PC-9 (cell line): Measurements from ENCODE around the gene RBMXL2. TPM values are rescaled to one million over a fixed set of nuclear protein-coding genes. Genes with fewer than 3 reads are reported as not detected.

Source experiments
- Bru-seq: library from RNA; stranded (reverse); fragments of 400-500 nt; gene quantifications from one replicate; lab custom pipeline; 2021; lab: Mats Ljungman, UMichigan
- BruChase-seq, 2 experiments: library from RNA; stranded (reverse); fragments of 400-500 nt; gene quantifications; one replicate each; lab custom pipeline; 2021; lab: Mats Ljungman, UMichigan
- BruUV-seq: library from RNA; stranded (reverse); fragments of 400-500 nt; replicated peaks from 2 replicates; lab custom pipeline; 2021; lab: Mats Ljungman, UMichigan
- CTCF ChIA-PET: fragments of 300-600 bp; sonication (Branson Sonifier 250); formaldehyde crosslinking; loops from one replicate; lab custom pipeline; 2022; ENCODE audit warnings: antibody characterized with exemption; lab: Charles Lee
- POLR2A ChIA-PET: fragments of 300-600 bp; sonication (Branson Sonifier 250); formaldehyde crosslinking; loops from one replicate; lab custom pipeline; 2022; ENCODE audit warnings: antibody characterized with exemption; ENCODE audit not compliant: unreplicated experiment; lab: Charles Lee
- DNase-seq, 2 experiments: peaks; one replicate each; pipeline versions ENCODE4 v3.0.0 to v3.0.0-alpha.2; 2015 to 2022; ENCODE audit warnings: mixed read lengths in 1 of 2
- H2AFZ ChIP-seq: fragments of 200-600 bp; sonication (generic); 2 replicates; pipeline ENCODE4 v1.8.1; 2017; ENCODE audit warnings: antibody characterized with exemption
- H3F3A ChIP-seq: fragments of 200-600 bp; sonication (generic); 2 replicates; pipeline ENCODE4 v1.8.1; 2017; ENCODE audit warnings: antibody characterized with exemption, mild to moderate bottlenecking, low read depth; ENCODE audit not compliant: insufficient read depth
- H3K27ac ChIP-seq: fragments of 200-600 bp; sonication (generic); 2 replicates; pipeline ENCODE4 v1.6.1; 2016; ENCODE audit warnings: mixed run types
- H3K27me3 ChIP-seq: fragments of 200-600 bp; sonication (generic); 2 replicates; pipeline ENCODE4 v1.6.1; 2016; ENCODE audit warnings: low read depth, mixed run types; ENCODE audit not compliant: insufficient read depth
- H3K36me3 ChIP-seq: fragments of 200-600 bp; sonication (generic); 2 replicates; pipeline ENCODE4 v1.6.1; 2016; ENCODE audit warnings: low read depth, mixed run types
- H3K4me1 ChIP-seq: fragments of 200-600 bp; sonication (generic); replicated peaks from 2 replicates; pipeline ENCODE4 v1.6.1; 2016; ENCODE audit warnings: mixed run types; ENCODE audit not compliant: insufficient read depth
- H3K4me2 ChIP-seq: fragments of 200-600 bp; sonication (generic); 2 replicates; pipeline ENCODE4 v1.6.1; 2017; ENCODE audit warnings: mixed run types
- H3K4me3 ChIP-seq: fragments of 200-600 bp; sonication (generic); 2 replicates; pipeline ENCODE4 v1.6.1; 2016; ENCODE audit warnings: mixed run types
- H3K79me2 ChIP-seq: fragments of 200-600 bp; sonication (generic); 2 replicates; pipeline ENCODE4 v1.6.1; 2017; ENCODE audit warnings: low read depth, mixed run types
- H3K9me2 ChIP-seq: fragments of 200-600 bp; sonication (generic); 2 replicates; pipeline ENCODE4 v1.8.1; 2017; ENCODE audit warnings: mild to moderate bottlenecking; ENCODE audit not compliant: insufficient read depth
- H3K9me3 ChIP-seq: fragments of 200-600 bp; sonication (generic); 2 replicates; pipeline ENCODE4 v1.8.1; 2016; ENCODE audit warnings: low read depth; ENCODE audit not compliant: insufficient read depth
- H4K20me1 ChIP-seq: fragments of 200-600 bp; sonication (generic); 2 replicates; pipeline ENCODE4 v1.8.1; 2017; ENCODE audit not compliant: insufficient read depth
- EZH2 ChIP-seq: fragments of 200-600 bp; sonication (generic); IDR thresholded peaks from 2 replicates; pipeline ENCODE4 v1.8.0; 2017; ENCODE audit warnings: antibody characterized with exemption, low read depth
- intact Hi-C: fragments of 100-400 bp; cut with micrococcal nuclease; formaldehyde crosslinking; loops from one replicate; pipeline ENCODE4 v1.10.0; 2022; ENCODE audit not compliant: unreplicated experiment
- long read RNA-seq: library from polyadenylated mRNA; stranded (forward); transcript quantifications from one replicate; pipeline ENCODE4 v2.0.0, GENCODE V29; 2022
- total RNA-seq: library from RNA; stranded (reverse); gene quantifications from 2 replicates; pipeline ENCODE4 v1.2.3, GENCODE V29; 2021
- TF ChIP-seq, protein P1 (sequence below): fragments of 200-600 bp; sonication (generic); conservative IDR thresholded peaks from 2 replicates; pipeline ENCODE4 v1.6.1; 2017; ENCODE audit warnings: mixed run types, antibody characterized with exemption, mild to moderate bottlenecking, moderate library complexity

Gene RBMXL2
- total RNA-seq (not detected in 2 replicates), Bru-seq, nascent RNA (not detected), BruChase-seq, experiment 1, labeled RNA remaining after a 2-hour chase (not detected), BruChase-seq, experiment 2, labeled RNA remaining after a 6-hour chase (not detected)
- long read RNA-seq = 0 reads

DNA sequence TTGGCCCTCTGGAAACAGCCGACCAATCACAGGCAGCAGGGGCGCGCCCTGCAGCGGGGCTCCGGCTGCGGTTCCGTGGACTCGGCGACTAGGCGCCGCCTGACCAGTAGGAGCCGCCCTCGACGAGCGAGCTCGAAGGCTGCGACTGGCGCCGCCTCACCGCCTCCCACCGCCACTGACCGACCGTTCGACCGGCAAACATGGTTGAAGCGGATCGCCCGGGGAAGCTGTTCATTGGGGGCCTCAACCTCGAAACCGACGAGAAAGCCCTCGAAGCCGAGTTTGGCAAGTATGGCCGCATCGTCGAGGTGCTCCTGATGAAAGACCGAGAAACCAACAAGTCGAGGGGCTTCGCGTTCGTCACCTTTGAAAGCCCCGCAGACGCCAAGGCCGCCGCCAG, at the start of gene RBMXL2:
Gene RBMXL2 (plus strand): TSS at position 78 of the 400 bp plus-strand sequence. CDS start 123 bp downstream, at position 201.
- H3K4me3 ChIP-seq = no peak within 1 kb of the TSS
- BruUV-seq = no TSS peak
- no peaks in the 10 kb centered on the region for H3F3A ChIP-seq
- TF ChIP-seq, protein P1, sequence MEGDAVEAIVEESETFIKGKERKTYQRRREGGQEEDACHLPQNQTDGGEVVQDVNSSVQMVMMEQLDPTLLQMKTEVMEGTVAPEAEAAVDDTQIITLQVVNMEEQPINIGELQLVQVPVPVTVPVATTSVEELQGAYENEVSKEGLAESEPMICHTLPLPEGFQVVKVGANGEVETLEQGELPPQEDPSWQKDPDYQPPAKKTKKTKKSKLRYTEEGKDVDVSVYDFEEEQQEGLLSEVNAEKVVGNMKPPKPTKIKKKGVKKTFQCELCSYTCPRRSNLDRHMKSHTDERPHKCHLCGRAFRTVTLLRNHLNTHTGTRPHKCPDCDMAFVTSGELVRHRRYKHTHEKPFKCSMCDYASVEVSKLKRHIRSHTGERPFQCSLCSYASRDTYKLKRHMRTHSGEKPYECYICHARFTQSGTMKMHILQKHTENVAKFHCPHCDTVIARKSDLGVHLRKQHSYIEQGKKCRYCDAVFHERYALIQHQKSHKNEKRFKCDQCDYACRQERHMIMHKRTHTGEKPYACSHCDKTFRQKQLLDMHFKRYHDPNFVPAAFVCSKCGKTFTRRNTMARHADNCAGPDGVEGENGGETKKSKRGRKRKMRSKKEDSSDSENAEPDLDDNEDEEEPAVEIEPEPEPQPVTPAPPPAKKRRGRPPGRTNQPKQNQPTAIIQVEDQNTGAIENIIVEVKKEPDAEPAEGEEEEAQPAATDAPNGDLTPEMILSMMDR = no peak
- no peak for TF ChIP-seq EZH2
- POLR2A ChIA-PET = no interaction called here
- intact Hi-C loops = no loop called here
- H3K27ac ChIP-seq = no peak within 1 kb of the TSS
- no peaks in the 10 kb centered on the region for H4K20me1 ChIP-seq
- no peaks in the 10 kb centered on the region for H3K9me3 ChIP-seq
- H3K36me3 ChIP-seq = no peaks in the 10 kb centered on the region
- DNase-seq = no peak
- no peaks in the 10 kb centered on the region for H3K27me3 ChIP-seq
- H3K79me2 ChIP-seq = no peaks in the 10 kb centered on the region
- no peak within 1 kb of the TSS for H3K4me2 ChIP-seq
- no peak within 1 kb of the TSS for H2AFZ ChIP-seq
- H3K4me1 ChIP-seq = no peaks in the 10 kb centered on the region
- no peaks in the 10 kb centered on the region for H3K9me2 ChIP-seq
- CTCF ChIA-PET = no interaction called here

- CTCF ChIA-PET = no interaction called here
- no peak for TF ChIP-seq EZH2
- TF ChIP-seq, protein P1 = no peak
- Histone ChIP-seq H3K27ac (no peak overlapping the region), H3K4me2 (no peak overlapping the region), H2AFZ (no peak overlapping the region), H3K27me3 (no peaks in the 10 kb centered on the region), H3F3A (no peaks in the 10 kb centered on the region), H3K79me2 (no peaks in the 10 kb centered on the region), H3K4me3 (no peak overlapping the region), H4K20me1 (no peaks in the 10 kb centered on the region), H3K9me2 (no peaks in the 10 kb centered on the region), H3K9me3 (no peaks in the 10 kb centered on the region), H3K36me3 (no peaks in the 10 kb centered on the region), H3K4me1 (no peaks in the 10 kb centered on the region)
- intact Hi-C loops = no loop called here
- no peak for DNase-seq
- POLR2A ChIA-PET = no interaction called here
- no TSS peak for BruUV-seq
Observed at GRCh38 chr11:7046474-7047175, 42.2 kb upstream of the RBMXL2 start.

DNA sequence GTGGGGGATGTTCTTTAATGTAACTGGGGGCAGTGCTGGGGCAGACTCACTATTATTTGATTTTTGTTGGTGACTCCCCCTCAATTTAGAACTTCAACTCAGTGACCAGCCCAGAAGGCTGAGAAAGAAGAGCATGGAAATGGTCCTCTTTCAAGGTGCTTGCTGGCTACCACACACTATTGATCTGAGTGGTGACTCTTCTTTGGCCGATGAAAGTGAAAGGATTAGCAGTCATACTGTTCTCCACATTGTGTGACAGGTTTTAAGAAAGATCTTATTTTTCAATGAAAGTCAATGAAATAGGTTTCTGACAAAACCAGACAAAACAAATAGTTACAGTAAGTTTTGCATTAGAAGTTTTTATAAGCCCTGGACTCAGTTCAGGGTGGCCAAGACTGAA, 38.6 kb upstream of the RBMXL2 start:
- H3K79me2 ChIP-seq = no peaks in the 10 kb centered on the region
- H2AFZ ChIP-seq = no peak overlapping the region
- no peak overlapping the region for H3K4me2 ChIP-seq
- DNase-seq = no peak
- H3K4me1 ChIP-seq = no peaks in the 10 kb centered on the region
- H3K4me3 ChIP-seq = no peak overlapping the region
- ChIA-PET CTCF (no interaction called here), POLR2A (no interaction called here)
- H4K20me1 ChIP-seq = no peaks in the 10 kb centered on the region
- H3K27ac ChIP-seq = no peak overlapping the region
- H3K36me3 ChIP-seq = no peaks in the 10 kb centered on the region
- BruUV-seq = no TSS peak
- H3K27me3 ChIP-seq = no peaks in the 10 kb centered on the region
- no peaks in the 10 kb centered on the region for H3K9me3 ChIP-seq
- no peaks in the 10 kb centered on the region for H3K9me2 ChIP-seq
- intact Hi-C loops = no loop called here
- TF ChIP-seq, protein P1 = no peak
- TF ChIP-seq EZH2 = no peak
- H3F3A ChIP-seq = no peaks in the 10 kb centered on the region
